SKM-1 treated with dmso at 0.1 percent for 144 hours (cell line): ENCODE measurements around the gene PSTPIP2.
"Not testable (repeated sequence)": the region's sequence is repeated elsewhere in the genome, so short reads cannot be mapped to it uniquely, and the experiment has no call there.

ENCODE experiments used
- DNase-seq: peaks from one replicate; lab custom pipeline; 2025; ENCODE audit not compliant: unreplicated experiment; lab: John Stamatoyannopoulos, UW

Gene PSTPIP2

GRCh38 chr18:45993438-45993837 lies 78.6 kb downstream of the PSTPIP2 start:
- DNase-seq: no peak

DNA sequence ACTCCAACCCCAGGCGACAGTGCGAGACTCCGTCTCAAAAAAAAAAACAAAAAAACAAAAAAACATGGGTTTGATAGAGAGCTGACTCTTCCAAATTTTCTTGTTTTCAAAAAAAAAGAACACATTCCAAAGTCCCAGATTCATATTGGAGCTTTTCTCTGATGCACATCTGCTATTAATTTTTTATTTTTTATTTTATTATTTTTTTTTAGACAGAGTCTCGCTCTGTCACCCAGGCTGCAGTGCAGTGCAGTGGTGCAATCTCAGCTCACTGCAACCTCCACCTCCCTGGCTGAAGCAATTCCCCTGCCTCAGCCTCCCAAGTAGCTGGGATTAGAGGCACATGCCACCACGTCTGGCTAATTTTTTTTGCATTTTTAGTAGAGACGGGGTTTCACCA lies 79.5 kb downstream of the PSTPIP2 start:
- DNase-seq: not testable (repeated sequence)

- DNase-seq: no peak
These were observed 80.3 kb downstream of the PSTPIP2 start for GRCh38 chr18:45991788-45992187.

- DNase-seq: no peak
These were observed 87.4 kb downstream of the PSTPIP2 start for GRCh38 chr18:45984546-45985235.

DNA sequence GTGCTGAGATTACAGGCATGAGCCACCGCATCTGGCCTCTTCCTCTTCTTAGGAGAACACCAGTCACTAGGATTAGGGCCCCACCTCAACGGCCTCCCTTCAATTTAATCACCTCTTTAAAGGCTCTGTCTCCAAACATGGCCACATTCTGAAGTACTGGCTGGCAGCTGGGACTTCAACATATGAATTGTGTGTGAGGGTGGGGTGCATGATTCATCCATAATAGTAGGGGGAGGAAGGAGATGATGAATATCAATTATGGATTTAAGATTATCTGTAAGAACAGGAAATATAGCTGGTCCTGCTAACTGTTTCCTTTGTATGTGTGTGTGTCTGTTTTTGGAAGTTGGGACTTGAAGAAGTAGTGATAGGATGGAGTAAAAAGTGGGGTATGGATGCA lies 90.2 kb downstream of the PSTPIP2 start:
- DNase-seq: no peak

- DNase-seq: no peak
These were observed 91.8 kb downstream of the PSTPIP2 start for GRCh38 chr18:45980229-45980628.

- DNase-seq: no peak
These were observed 94.0 kb downstream of the PSTPIP2 start for GRCh38 chr18:45978084-45978483.

GRCh38 chr18:45976974-45977373 lies 95.1 kb downstream of the PSTPIP2 start:
- no peak for DNase-seq

- no peak for DNase-seq
These were observed 95.5 kb downstream of the PSTPIP2 start for GRCh38 chr18:45976566-45976965.

DNA sequence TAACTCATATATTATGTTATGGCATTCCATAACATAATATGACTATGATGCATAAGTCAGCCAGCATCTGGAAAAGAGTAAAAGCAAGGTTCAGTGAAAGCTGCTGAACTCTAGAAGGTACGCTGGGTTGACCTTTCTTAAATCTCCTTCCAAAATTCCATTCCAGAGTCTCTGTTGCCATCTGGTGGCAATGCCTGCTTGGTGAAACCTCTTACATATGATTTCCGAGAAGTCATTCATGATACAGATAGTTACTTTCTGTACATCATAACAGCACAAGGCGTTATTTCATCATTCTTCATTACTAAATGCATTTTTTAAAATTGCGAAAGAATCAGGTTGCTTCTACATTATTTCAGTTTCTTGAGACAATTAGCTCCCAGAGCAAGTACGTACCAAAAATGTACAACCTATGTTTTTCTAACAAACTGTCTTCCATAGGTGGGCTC lies 97.9 kb downstream of the PSTPIP2 start:
- DNase-seq: peak; percentile 70

- peak; percentile 86 for DNase-seq
These were observed 104.9 kb downstream of the PSTPIP2 start, which contains the start of gene EPG5 for GRCh38 chr18:45967007-45967706. EPG5 (minus strand) TSS chr18:45967329; CDS start chr18:45967239, 90 bp downstream.

- not testable (repeated sequence) for DNase-seq
These were observed 107.1 kb downstream of the PSTPIP2 start for GRCh38 chr18:45964913-45965312.

GRCh38 chr18:45962866-45963265 lies 109.2 kb downstream of the PSTPIP2 start:
- DNase-seq: no peak

DNA sequence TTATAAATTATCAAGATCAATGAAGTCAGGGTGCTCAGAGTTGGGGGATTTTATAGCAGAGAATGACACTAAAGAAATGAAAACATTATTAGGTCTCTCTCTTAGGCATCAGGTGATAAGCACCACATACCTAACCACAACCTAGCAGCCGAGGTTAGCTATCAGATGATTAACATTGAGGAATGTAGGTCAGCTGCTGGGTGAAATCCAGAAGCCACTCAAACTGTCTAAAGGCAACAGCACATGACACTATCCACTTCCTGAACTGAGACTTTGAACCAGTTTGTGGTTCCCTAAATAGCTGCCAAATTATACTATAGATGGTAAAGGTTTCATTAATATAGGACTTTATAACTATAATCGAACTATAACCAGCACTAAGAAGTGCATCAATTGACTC lies 109.6 kb downstream of the PSTPIP2 start:
- no peak for DNase-seq

DNA sequence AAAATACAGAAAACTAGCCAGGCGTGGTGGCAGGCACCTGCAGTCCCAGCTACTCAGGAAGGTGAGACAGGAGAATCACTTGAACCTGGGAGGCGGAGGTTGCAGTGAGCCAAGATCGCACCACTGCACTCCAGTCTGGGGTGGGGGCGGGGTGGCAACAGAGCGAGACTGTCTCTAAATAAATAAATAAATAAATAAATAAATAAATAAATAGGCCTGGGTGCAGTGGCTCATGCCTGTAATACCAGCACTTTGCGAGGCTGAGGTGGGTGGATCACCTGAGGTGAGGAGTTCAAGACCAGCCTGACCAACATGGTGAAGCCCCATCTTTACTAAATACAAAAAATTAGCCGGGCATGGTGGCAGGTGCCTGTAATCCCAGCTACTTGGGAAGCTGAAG lies 112.6 kb downstream of the PSTPIP2 start:
- DNase-seq: not testable (repeated sequence)

- no peak for DNase-seq
These were observed 113.3 kb downstream of the PSTPIP2 start for GRCh38 chr18:45958730-45959129.

- DNase-seq: no peak
These were observed 114.0 kb downstream of the PSTPIP2 start for GRCh38 chr18:45958027-45958426.

- no peak for DNase-seq
These were observed 115.0 kb downstream of the PSTPIP2 start for GRCh38 chr18:45957100-45957499.

GRCh38 chr18:45954070-45954934 lies 117.8 kb downstream of the PSTPIP2 start:
- no peak for DNase-seq

DNA sequence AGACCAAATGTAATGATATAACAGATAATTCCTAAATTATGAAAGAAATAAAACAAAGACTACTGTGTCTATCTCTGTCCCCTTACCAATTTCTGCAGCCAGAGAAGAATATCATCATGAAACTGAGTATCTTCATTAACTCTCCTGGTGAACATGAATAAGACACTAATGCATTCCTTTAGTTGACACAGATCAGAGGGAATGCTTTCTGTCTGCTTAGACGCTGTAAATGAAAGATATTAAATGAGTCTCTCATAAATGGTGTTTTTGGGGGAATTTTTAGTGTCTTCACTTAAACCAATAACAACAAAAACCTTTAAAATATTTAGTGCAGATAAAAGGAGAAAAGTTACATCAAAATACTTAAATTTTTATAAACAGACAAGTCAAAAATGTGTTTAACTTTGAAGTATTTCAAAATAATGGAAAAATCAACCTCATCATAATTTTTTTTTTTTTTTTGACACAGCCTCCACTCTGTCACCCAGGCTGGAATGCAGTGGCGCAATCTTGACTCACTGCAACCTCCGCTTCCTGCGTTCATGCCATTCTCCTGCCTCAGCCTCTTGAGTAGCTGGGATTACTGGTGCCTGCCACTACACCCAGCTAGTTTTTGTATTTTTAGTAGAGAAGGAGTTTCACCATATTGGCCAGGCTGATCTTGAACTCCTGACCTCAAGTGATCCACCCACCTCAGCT lies 120.9 kb downstream of the PSTPIP2 start:
- DNase-seq: no peak

- no peak for DNase-seq
These were observed 126.4 kb downstream of the PSTPIP2 start for GRCh38 chr18:45945669-45946068.
